Renal pelvis (tissue), 4 donors: ENCODE results near the gene LAIR1. TPM values are rescaled to one million over a fixed set of nuclear protein-coding genes. Genes with fewer than 3 reads are reported as not detected.
"Not testable (repeated sequence)": the region's sequence is repeated elsewhere in the genome, so short reads cannot be mapped to it uniquely, and the experiment has no call there.

ENCODE experiments used
- DNase-seq: peaks from one replicate; pipeline ENCODE4 v3.0.0-alpha.2; 2013
- polyA plus RNA-seq, 3 donors: library from polyadenylated mRNA; unstranded; fragments of 120-200 nt; gene quantifications; one replicate each; pipeline ENCODE4 v1.2.1, GENCODE V29; 2013; ENCODE audit not compliant: insufficient read length in 3 of 3

The LAIR1 gene
- polyA plus RNA-seq, 3 donors, result 3.6 to 7.3 (median 4.3) TPM

GRCh38 chr19:54380897-54381296 is 16.2 kb upstream of the LAIR1 start:
- DNase-seq, result no peak

GRCh38 chr19:54379187-54379678 is 14.5 kb upstream of the LAIR1 start:
- DNase-seq, result no peak

GRCh38 chr19:54376610-54377285 is 12.0 kb upstream of the LAIR1 start:
- DNase-seq, result no peak

- DNase-seq, result not testable (repeated sequence)
Observed at GRCh38 chr19:54375181-54375938, 10.6 kb upstream of the LAIR1 start.

- DNase-seq, result no peak
Observed at GRCh38 chr19:54373781-54374631, 9.3 kb upstream of the LAIR1 start.

DNA sequence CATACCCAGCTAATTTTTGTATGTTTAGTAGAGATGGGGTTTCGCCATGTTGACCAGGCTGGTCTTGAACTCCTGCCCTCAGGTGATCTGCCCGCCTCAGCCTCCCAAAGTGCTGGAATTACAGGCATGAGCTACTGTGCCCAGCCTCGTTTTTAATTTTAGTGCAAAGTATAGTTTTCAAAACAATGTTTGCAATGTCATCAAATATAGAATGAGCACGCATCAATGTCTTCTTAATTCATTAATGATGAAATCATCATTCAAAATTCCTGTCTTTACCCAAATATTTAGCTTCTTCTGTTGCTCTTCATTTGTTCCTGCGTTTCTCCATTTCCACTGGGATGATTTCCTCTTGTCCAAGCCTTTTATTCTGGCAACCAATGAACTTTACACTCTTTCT is 6.7 kb upstream of the LAIR1 start:
- DNase-seq, result not testable (repeated sequence)

GRCh38 chr19:54370434-54370796 is 5.7 kb upstream of the LAIR1 start:
- not testable (repeated sequence) for DNase-seq

DNA sequence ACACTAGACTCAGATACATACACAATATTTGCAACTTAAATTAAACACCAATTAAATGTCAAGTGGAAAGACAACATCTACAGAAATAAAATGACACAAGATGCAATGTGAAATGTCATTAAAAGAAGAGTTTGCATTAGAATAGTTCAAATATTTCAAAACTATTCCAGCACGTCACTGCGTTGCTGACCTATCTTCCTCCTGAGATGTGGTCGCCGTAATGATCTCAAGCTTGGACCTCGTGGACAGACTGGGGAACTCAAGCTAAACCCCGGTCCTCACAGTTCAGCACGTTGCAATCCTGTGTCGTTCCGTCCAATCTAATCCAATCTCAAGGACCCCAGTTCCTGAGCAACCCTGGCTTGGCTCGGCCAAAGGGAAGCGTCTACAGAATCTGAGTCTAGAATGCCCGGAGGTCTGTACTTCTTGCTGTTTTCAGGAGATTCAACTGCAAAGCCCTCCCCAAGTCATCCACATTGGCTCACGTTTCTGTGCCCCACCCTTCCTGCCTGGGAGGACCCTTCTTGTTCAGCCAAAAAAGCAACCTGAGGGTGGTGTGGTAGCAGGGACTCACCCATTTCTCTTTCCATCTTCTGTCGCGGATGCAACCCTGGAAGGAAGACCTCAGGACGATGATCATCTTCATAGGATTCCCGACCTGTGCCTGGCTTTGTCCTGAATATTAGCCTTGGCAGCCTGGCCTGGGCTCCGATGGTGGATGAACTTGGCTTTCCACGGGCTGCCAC is 5.1 kb upstream of the LAIR1 start:
- DNase-seq, result not testable (repeated sequence)

- no peak for DNase-seq
Observed at GRCh38 chr19:54369082-54369687, 4.5 kb upstream of the LAIR1 start.

- DNase-seq, result no peak
Observed at GRCh38 chr19:54366811-54367210, 2.1 kb upstream of the LAIR1 start.

- not testable (repeated sequence) for DNase-seq
Observed at GRCh38 chr19:54365798-54366197, 1.1 kb upstream of the LAIR1 start.

GRCh38 chr19:54361680-54362422 is 2.9 kb downstream of the LAIR1 start:
- not testable (repeated sequence) for DNase-seq

GRCh38 chr19:54359149-54359820 is 5.4 kb downstream of the LAIR1 start:
- not testable (repeated sequence) for DNase-seq

DNA sequence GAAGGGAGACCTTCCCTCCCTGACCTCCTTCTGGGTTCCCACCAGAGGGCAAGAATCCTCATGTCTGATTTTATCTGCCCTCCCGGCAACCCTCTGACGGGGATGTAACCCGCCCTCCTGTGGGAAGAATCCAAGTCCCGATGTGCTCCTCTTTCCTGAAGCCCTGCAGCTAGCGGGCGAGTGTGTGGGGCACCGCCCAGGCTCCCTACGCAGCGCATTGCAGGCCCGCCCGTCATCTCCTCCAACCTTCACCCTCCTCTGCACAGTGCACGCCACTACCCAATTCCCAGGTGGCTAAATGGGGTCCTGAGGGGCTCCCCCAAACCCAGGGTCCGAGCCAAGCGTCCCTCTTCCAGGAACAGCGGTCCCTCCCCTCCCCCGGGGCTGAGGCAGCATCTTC is 7.3 kb downstream of the LAIR1 start:
- no peak for DNase-seq

DNA sequence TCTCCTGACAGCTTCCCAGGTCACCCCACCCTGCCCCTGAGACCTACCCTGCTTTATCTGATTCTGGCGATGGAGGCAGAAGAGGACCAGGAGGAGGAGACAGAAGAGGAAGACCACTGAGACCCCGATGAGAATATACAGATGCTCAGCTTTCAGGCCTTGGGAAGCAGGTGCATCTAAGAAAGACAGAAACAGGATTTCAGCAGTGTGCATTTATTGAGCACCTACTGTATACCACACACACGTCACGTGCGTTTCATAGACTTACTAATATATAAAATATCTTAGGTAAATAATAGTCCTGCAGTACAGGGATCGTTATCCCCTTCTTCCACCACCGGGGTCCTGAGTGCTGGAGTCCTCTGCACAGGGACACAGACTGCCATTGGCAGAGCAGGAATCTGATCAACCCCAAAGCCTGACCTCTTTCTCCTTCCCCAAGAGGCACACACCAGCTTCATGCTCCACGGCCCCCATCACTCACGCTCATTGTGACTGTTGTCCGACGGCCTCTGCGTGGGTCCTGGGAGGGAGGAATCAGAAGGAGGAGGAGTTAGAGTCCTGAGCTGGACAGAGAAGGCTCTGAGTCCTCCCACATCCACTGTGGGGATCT is 8.2 kb downstream of the LAIR1 start:
- DNase-seq, result no peak

DNA sequence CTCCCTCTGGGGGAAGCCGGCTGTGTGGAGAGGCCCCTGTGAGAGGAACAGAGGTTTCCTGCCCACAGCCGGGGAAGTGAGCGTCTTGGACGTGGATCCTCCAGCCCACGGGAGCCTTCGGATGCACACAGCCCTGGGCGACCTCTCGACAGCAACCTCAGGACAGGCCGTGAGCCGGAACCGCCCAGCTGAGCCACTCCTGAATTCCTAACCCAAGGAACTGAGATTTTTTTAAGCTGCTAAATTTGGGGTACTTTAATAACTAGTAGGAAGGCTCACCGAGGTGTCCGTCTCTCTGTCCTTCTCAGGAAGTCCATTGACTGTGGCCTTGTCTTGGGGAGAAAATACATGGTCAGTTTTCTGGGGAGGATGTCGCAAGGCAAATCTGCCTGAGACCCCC is 9.1 kb downstream of the LAIR1 start:
- DNase-seq, result no peak

DNA sequence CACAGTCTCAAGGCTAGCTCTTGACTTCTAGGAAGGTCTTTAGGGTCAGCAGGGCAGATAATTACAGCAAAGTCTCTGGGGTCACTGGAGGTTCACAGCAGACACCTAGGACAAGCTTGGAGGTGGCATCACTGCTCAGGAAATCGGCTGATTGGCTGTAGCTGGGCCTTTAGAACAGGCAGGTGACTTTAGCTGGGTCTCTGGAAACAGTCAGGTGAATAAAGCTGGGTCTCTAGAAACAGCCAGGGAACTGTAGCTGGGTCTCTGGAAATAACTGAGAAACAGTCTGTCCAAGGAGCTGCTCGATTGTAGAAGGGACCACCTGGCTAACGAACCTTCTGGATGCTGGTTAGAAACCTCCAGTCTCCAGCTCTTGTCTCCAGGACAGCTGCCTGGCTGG is 10.0 kb downstream of the LAIR1 start:
- DNase-seq, result no peak

DNA sequence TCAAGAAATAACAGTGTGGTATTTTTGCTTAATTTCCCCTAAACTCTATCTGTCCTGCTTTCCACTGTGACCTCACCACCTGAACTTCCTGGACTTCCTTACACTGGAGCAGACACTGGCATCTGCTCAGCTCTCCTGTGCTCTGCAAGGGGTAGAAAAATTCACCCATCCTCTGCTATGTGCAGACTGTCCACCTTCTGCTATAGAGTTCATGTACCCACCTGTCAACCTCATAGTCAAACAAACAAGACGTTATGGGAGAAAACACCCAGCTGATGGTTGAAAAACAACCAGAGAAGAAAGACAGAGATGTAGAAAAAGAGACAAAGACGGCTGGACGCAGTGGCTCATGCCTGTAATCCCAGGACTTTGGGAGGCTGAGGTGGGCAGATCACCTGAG is 12.2 kb downstream of the LAIR1 start:
- DNase-seq, result no peak

GRCh38 chr19:54352041-54352440 is 12.7 kb downstream of the LAIR1 start:
- DNase-seq, result no peak
